ENCODE data around the gene GPX1. TPM values are rescaled to one million over a fixed set of nuclear protein-coding genes. Genes with fewer than 3 reads are reported as not detected.
A peak's percentile ranks its signal among the peaks of the same experiment; 100 is the strongest.
"Not testable (repeated sequence)": the region's sequence is repeated elsewhere in the genome, so short reads cannot be mapped to it uniquely, and the experiment has no call there.

GPX1 gene
- total and polyA plus RNA-seq, 3 donors from 2014 or later, result 123 to 207 (median 129) TPM

DNA sequence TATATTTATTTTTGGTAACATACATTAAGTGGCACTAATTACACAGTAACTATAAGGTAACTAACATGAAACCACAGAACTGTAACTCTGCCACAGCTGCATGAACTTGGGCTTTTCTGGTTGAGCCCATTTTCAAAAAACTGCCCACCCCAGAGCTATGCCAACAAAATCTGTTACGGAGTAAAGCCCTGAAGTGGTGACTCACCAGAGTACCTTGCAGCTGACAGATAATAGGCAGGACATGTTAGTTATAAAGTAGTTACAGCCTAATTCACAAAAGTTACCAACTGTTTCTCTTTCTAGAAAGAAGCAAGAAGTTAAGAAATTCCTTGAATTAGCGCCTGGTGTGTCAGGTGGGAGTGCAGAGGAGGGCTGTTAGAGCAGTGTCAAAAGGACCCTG, 1.5 kb upstream of the GPX1 start:
- Histone ChIP-seq H3K36me3 (ENCODE audit: low read depth, missing control alignments) (no peaks in the 10 kb centered on the region), H3K9me3 (no peaks in the 10 kb centered on the region), H3K27ac (no peak overlapping the region), H3K27me3 (no peaks in the 10 kb centered on the region), H3K4me1 (peaks cover 10% of the 10 kb centered on the region), H3K4me3 (no peak overlapping the region)
- intact Hi-C loops (cut with DNase I; ENCODE audit: low total_unique reads), result no loop called here
- DNase-seq, result no peak
- WGBS, 2 donors, result 72 to 83% methylated on average over 2 of the region's 2 CpGs
- TF ChIP-seq POLR2A (IDR thresholded peaks at IDR 0.05), result no peak
- no peak for TF ChIP-seq CTCF (IDR thresholded peaks at IDR 0.05)

DNA sequence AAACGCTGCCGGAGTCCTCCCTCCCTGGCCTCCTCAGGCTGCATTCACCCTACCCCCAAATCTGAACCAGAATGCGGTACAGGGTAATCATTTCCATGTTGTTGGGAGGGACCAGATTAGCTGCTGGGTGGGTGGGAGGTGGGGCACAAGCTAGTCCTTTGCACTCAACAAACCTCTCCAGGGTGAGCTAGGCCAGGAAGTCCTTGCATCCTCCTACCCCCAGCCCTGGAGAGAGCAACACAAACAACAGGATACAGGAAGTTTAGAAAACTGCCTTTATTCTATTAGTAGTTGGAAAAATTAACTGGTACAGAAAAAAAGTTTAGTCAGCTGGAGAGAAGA, 702 bp upstream of the GPX1 start:
- intact Hi-C loops (cut with DNase I; ENCODE audit: low total_unique reads), result no loop called here
- DNase-seq, result no peak
- peaks cover 10% of the 10 kb centered on the region for H3K4me1 ChIP-seq
- peak overlapping the region; percentile 16 to 78 for H3K27ac ChIP-seq
- peak overlapping the region; percentile 74 to 82 for H3K4me3 ChIP-seq
- no peaks in the 10 kb centered on the region for H3K9me3 ChIP-seq
- no peaks in the 10 kb centered on the region for H3K36me3 ChIP-seq (ENCODE audit: low read depth, missing control alignments)
- H3K27me3 ChIP-seq, result no peaks in the 10 kb centered on the region
- 3% methylated on average over 3 of the region's 3 CpGs; no CpG with 5 or more reads in 1 of the 2 donors for WGBS, 2 donors
- TF ChIP-seq CTCF (IDR thresholded peaks at IDR 0.05), result no peak
- no peak for TF ChIP-seq POLR2A (IDR thresholded peaks at IDR 0.05)

GRCh38 chr3:49357443-49358216, 523 bp downstream of the GPX1 start:
- H3K9me3 ChIP-seq; intact Hi-C loops (cut with DNase I; ENCODE audit: low total_unique reads); H3K36me3 ChIP-seq (ENCODE audit: low read depth, missing control alignments); H3K4me1 ChIP-seq; H3K27me3 ChIP-seq: not testable (repeated sequence)
- 1 to 5% methylated on average over 12 to 63 of the region's 63 CpGs for whole genome bisulfite sequencing, 2 donors
- Histone ChIP-seq H3K4me3 (peak overlapping the region; percentile 74 to 82), H3K27ac (peak overlapping the region; percentile 71 to 78)
- peak; percentile 51 for DNase-seq

- intact Hi-C loops (cut with DNase I; ENCODE audit: low total_unique reads); H3K36me3 ChIP-seq (ENCODE audit: low read depth, missing control alignments); H3K9me3 ChIP-seq; H3K4me1 ChIP-seq; H3K27me3 ChIP-seq; DNase-seq: not testable (repeated sequence)
- WGBS, 2 donors, result 36 to 47% methylated on average over 7 to 10 of the region's 10 CpGs
- Histone ChIP-seq H3K27ac (peak overlapping the region; percentile 71 to 78), H3K4me3 (peak overlapping the region; percentile 74 to 82)
Measured at GRCh38 chr3:49357095-49357442, 1.1 kb downstream of the GPX1 start.

GRCh38 chr3:49352890-49353421, 5.2 kb downstream of the GPX1 start:
- no peaks in the 10 kb centered on the region for H3K9me3 ChIP-seq
- intact Hi-C loops (cut with DNase I; ENCODE audit: low total_unique reads), result no loop called here
- no peak for TF ChIP-seq CTCF (IDR thresholded peaks at IDR 0.05)
- TF ChIP-seq POLR2A (IDR thresholded peaks at IDR 0.05), result no peak
- no peaks in the 10 kb centered on the region for H3K36me3 ChIP-seq (ENCODE audit: low read depth, missing control alignments)
- DNase-seq, result no peak
- no peaks in the 10 kb centered on the region for H3K27me3 ChIP-seq
- H3K27ac ChIP-seq, result peak overlapping the region in 1 of 2 donors; percentile 18
- no peak overlapping the region for H3K4me3 ChIP-seq
- H3K4me1 ChIP-seq, result no peaks in the 10 kb centered on the region
- 86 to 93% methylated on average over 5 of the region's 5 CpGs for WGBS, 2 donors

DNA sequence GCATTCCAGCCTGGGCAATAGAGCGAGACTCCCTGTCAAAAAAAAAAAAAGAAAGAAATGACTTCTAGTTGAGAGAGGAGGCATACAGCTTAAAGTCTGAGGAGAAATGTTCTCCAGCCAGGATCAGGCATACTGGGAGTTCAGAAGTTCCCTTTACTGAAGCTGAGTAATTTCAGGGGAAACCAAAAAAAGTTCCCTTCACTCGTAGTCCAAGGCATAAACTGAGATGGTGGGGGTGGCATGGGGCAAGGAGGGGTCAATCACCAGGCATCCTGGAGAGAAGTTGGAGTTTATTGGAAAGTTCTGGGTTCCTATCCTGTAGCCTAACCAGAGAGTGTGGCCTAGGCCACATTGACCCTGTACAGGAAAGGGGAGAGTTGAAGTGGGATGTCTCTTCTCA, 5.9 kb downstream of the GPX1 start:
- Histone ChIP-seq H3K27ac (peak overlapping the region in 1 of 2 donors; percentile 18), H3K36me3 (ENCODE audit: low read depth, missing control alignments) (no peaks in the 10 kb centered on the region), H3K4me3 (no peak overlapping the region), H3K4me1 (no peaks in the 10 kb centered on the region), H3K27me3 (no peaks in the 10 kb centered on the region), H3K9me3 (no peaks in the 10 kb centered on the region)
- intact Hi-C loops (cut with DNase I; ENCODE audit: low total_unique reads), result no loop called here
- no peak for DNase-seq
- TF ChIP-seq CTCF (IDR thresholded peaks at IDR 0.05) (no peak), POLR2A (IDR thresholded peaks at IDR 0.05) (no peak)
- WGBS, 2 donors, result 77 to 91% methylated on average over 2 of the region's 2 CpGs

All from testis (tissue), 3 donors.